GM12864 (cell line): ENCODE results near the gene PPP1R12A.

Source experiments
- DNase-seq: peaks from one replicate; pipeline ENCODE4 v3.0.0-alpha.2; 2011; ENCODE audit warnings: low read depth
- H3K4me3 ChIP-seq: 2 replicates; pipeline ENCODE4 v1.5.1; 2011; ENCODE audit warnings: mild to moderate bottlenecking, low read depth, low read length, control low read depth
- CTCF ChIP-seq: IDR thresholded peaks from 2 replicates; pipeline ENCODE4 v1.5.1; 2011; ENCODE audit warnings: low read depth, mild to moderate bottlenecking, moderate library complexity, low read length, control low read depth, inconsistent platforms; ENCODE audit errors: missing control alignments

PPP1R12A gene

GRCh38 chr12:79935624-79936345 is 888 bp upstream of the PPP1R12A start:
- peak overlapping the region; percentile 78 for H3K4me3 ChIP-seq
- TF ChIP-seq CTCF, result no peak
- peak; percentile 35 for DNase-seq

- peak overlapping the region; percentile 78 for H3K4me3 ChIP-seq
- TF ChIP-seq CTCF, result no peak
- no peak for DNase-seq
These were observed 446 bp downstream of the PPP1R12A start for GRCh38 chr12:79934281-79935020.

GRCh38 chr12:79933532-79934264 is 1.2 kb downstream of the PPP1R12A start:
- DNase-seq, result no peak
- H3K4me3 ChIP-seq, result peak overlapping the region; percentile 78

DNA sequence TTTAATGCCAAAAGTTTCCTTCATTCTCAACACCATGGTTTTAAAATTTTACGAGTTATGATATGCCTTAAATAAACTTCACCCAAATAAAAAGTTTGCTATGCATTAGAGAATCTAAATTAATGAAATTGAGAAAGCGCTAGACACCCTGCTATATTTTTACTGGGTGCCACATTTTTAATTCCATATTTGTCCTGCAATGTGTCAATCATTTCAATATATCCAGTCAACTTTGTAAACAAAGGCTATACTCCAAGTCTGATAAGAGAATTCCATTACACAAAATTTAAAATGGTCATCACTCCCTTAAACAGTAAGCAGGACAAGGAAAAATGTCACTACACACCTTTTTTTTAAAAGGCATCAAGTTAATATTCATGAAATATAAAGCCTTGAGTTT is 1.9 kb downstream of the PPP1R12A start:
- H3K4me3 ChIP-seq, result peak overlapping the region; percentile 78
- no peak for TF ChIP-seq CTCF
- no peak for DNase-seq

More at GRCh38 chr12:79933532-79934264, 1.2 kb downstream of the PPP1R12A start:
- TF ChIP-seq CTCF, result no peak

DNA sequence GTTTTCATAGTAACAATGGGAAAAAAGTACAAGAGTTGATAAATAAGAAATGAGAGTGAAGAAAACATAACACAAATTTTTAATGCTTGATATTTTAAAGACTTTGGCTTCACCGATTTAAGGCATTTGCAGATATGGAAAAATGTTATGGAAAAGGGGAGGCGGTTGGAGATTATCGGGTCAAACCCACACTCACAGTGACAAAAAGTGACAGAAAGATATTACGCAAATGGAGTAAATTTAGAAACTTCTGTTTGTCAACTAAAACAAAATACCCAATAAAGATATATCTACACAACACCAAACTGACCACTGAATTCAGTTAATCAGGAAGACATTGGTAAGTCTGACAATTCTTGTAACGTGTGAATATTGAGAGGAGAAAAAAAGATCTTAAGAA is 2.5 kb downstream of the PPP1R12A start:
- no peak for TF ChIP-seq CTCF
- DNase-seq, result no peak
- H3K4me3 ChIP-seq, result peak overlapping the region; percentile 78; the same call in 1 of the 2 replicates

- no peak for TF ChIP-seq CTCF
- DNase-seq, result no peak
These were observed 5.8 kb downstream of the PPP1R12A start for GRCh38 chr12:79929065-79929464.

More at GRCh38 chr12:79929065-79929464, 5.8 kb downstream of the PPP1R12A start:
- no peak overlapping the region for H3K4me3 ChIP-seq
